Measurements from ENCODE around the gene EHMT1. TPM values are rescaled to one million over a fixed set of nuclear protein-coding genes. Genes with fewer than 3 reads are reported as not detected.

The EHMT1 gene
- total and polyA plus RNA-seq, 2 of the 13 experiments (the other 11 are each of a cell fraction or from before 2014, with no cell fraction given): 23.0 to 27.1 TPM

GRCh38 chr9:137843355-137843754, 224.6 kb downstream of the EHMT1 start:
- no peak for FAIRE-seq
- intact Hi-C loops (cut with micrococcal nuclease; ENCODE audit: unreplicated experiment): no loop called here

More at GRCh38 chr9:137843355-137843754, 224.6 kb downstream of the EHMT1 start:
- 61% methylated on average over 9 of the region's 9 CpGs for WGBS (ENCODE audit: low lambda C conversion rate)
- no peaks in the 10 kb centered on the region for H3K9me3 ChIP-seq (ENCODE audit: low read length)
- no peak overlapping the region for H3K4me3 ChIP-seq (replicated peaks in 1 of 3; ENCODE audit: insufficient read depth in 1 of 3, low read depth in 2 of 3, low read length in 3 of 3)
- no peak for DNase-seq (ENCODE audit: low spot score)
- POLR2A ChIA-PET: no interaction called here
- ATAC-seq: no peak
- no peak overlapping the region for H3K27ac ChIP-seq (ENCODE audit: extremely low read length, insufficient read depth, low read length)
- no peaks in the 10 kb centered on the region for H4K20me1 ChIP-seq (ENCODE audit: insufficient read depth, low read length)
- CTCF ChIA-PET (ENCODE audit: low intra/inter-chr PET ratio, low total read pairs): no interaction called here
- no peak overlapping the region for H3K4me2 ChIP-seq (ENCODE audit: low read depth, low read length)
- in situ Hi-C loops (cut with HindIII; ENCODE audit: extremely low pct_ligation_motif_present, low pct_unique_long_range_greater_than_20kb): no loop called here
- H3K27me3 ChIP-seq (ENCODE audit: control insufficient read depth in 1 of 2, insufficient read depth in 2 of 2, low read length in 2 of 2): no peaks in the 10 kb centered on the region
- H2AFZ ChIP-seq (ENCODE audit: low read length): no peak overlapping the region
- no TSS peak for BruUV-seq (replicated peaks)
- H3K9ac ChIP-seq (ENCODE audit: insufficient read depth, low read depth, low read length): no peak overlapping the region
- no peaks in the 10 kb centered on the region for H3K4me1 ChIP-seq (ENCODE audit: insufficient read depth, low read length)
- no peaks in the 10 kb centered on the region for H3K36me3 ChIP-seq (replicated peaks in 1 of 2; ENCODE audit: control insufficient read depth in 1 of 2, insufficient read depth in 2 of 2, low read length in 2 of 2)
- no peaks in the 10 kb centered on the region for H3K79me2 ChIP-seq (ENCODE audit: insufficient read depth, low read length)
- TF ChIP-seq ZNF33A (CRISPR knock-in tag; IDR thresholded peaks at IDR 0.05; ENCODE audit: borderline replicate concordance) (no peak), ZNF703 (CRISPR knock-in tag; IDR thresholded peaks at IDR 0.05; ENCODE audit: borderline replicate concordance) (no peak), ZMAT5 (CRISPR knock-in tag; IDR thresholded peaks at IDR 0.05; ENCODE audit: borderline replicate concordance, low read depth) (no peak), REST (IDR thresholded peaks at IDR 0.05; ENCODE audit: borderline replicate concordance in 1 of 2, low read depth in 1 of 2, low read length in 2 of 2) (no peak), ZNF33B (CRISPR knock-in tag; IDR thresholded peaks at IDR 0.05) (no peak), E2F1 (CRISPR knock-in tag; IDR thresholded peaks at IDR 0.05) (no peak), MED1 (CRISPR knock-in tag; IDR thresholded peaks at IDR 0.05) (no peak), SP4 (CRISPR knock-in tag; IDR thresholded peaks at IDR 0.05) (no peak), SP5 (CRISPR knock-in tag; IDR thresholded peaks at IDR 0.05; ENCODE audit: borderline replicate concordance, low read depth) (no peak), ZNF766 (CRISPR knock-in tag; IDR thresholded peaks at IDR 0.05; ENCODE audit: borderline replicate concordance) (no peak), ZNF790 (CRISPR knock-in tag; IDR thresholded peaks at IDR 0.05; ENCODE audit: borderline replicate concordance) (no peak), ZNF75D (CRISPR knock-in tag; IDR thresholded peaks at IDR 0.05; ENCODE audit: borderline replicate concordance) (no peak), ZNF704 (CRISPR knock-in tag; IDR thresholded peaks at IDR 0.05; ENCODE audit: borderline replicate concordance) (no peak)

Data from HepG2 (cell line).